Right ventricle myocardium inferior (tissue), 1 donor: Measurements from ENCODE around the gene NPR1. TPM values are rescaled to one million over a fixed set of nuclear protein-coding genes. Genes with fewer than 3 reads are reported as not detected.
A peak's percentile ranks its signal among the peaks of the same experiment; 100 is the strongest.
"Not testable (repeated sequence)": the region's sequence is repeated elsewhere in the genome, so short reads cannot be mapped to it uniquely, and the experiment has no call there.

Experiments
- ATAC-seq: fragments of 200-7000 bp; cut with Tn5 transposase; one replicate; pipeline ENCODE4 v1.9.1; 2020; ENCODE audit warnings: mild to moderate bottlenecking, moderate library complexity
- DNase-seq: peaks from one replicate; pipeline ENCODE4 v3.0.0; 2021; ENCODE audit errors: missing footprints
- intact Hi-C: fragments of 100-400 bp; cut with DNase I; formaldehyde crosslinking; loops from one replicate; pipeline ENCODE4 v1.11.0; 2022
- total RNA-seq: library from RNA; stranded (reverse); fragmentation: NEBNext Ultra II Directional; extraction: Animal tissue kit (Norgen Biotek cat#: 25700); gene quantifications from one replicate; pipeline ENCODE4 v1.2.1, GENCODE V29; 2021
- donor health status: DM: no; HTN: yes; CAD: no; lungs with severe emphysema.

NPR1 gene
- total RNA-seq, 1 donor from 2014 or later, result 14.6 TPM

GRCh38 chr1:153698020-153698922 is 19.8 kb downstream of the NPR1 start:
- DNase-seq (peak; percentile 85), ATAC-seq (peak; percentile 92)
- intact Hi-C loops, result loop anchor here (1.0 kb wide), 1 partner anchor 30 kb away; the partner anchor contains the start of gene INTS3

GRCh38 chr1:153698923-153699714 is 20.6 kb downstream of the NPR1 start:
- intact Hi-C loops, result loop anchor here (1.0 kb wide), 1 partner anchor 29 kb away; the partner anchor contains the start of gene INTS3
- no peak for DNase-seq
- ATAC-seq, result no peak

DNA sequence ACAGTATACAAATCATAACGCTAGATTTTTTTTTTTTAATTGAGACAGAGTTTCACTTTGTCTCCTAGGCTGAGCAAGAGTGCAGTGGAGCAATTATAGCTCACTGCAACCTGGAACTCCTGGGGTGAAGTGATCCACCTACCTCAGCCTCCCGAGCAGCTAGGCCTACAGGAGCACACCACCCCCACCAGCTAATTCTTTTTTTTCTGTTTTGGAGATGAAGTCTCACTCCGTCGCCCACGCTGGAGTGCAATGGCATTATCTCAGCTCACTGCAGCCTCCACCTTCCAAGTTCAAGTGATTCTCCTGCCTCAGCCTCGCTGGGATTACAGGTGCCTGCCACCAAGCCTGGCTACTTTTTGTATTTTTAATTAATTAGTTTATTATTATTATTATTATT is 21.3 kb downstream of the NPR1 start:
- intact Hi-C loops, result no loop called here
- ATAC-seq (no peak), DNase-seq (no peak)

- DNase-seq, result no peak
- ATAC-seq, result no peak
- intact Hi-C loops, result no loop called here
These were observed 27.0 kb downstream of the NPR1 start for GRCh38 chr1:153705484-153705883.

DNA sequence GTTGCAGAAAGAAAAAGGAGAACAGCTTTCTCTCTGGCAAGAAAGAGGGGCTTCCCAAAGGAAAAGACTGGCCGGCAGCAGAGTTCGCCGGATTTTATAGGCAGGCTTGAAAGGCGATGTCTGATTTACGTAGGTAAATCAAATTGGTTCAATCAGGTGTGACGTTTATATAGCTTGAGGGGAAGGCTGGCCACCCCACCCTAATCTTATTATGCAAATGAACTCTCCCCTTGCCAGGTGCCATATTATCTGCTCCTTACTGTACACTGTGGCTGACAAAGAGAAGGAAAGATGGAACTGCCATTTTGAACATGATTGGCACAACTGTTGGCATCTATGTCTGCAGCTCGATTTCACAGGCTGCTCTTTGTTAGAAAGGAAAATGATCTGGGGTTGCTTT is 32.5 kb downstream of the NPR1 start:
- ATAC-seq (no peak), DNase-seq (no peak)
- intact Hi-C loops, result no loop called here

DNA sequence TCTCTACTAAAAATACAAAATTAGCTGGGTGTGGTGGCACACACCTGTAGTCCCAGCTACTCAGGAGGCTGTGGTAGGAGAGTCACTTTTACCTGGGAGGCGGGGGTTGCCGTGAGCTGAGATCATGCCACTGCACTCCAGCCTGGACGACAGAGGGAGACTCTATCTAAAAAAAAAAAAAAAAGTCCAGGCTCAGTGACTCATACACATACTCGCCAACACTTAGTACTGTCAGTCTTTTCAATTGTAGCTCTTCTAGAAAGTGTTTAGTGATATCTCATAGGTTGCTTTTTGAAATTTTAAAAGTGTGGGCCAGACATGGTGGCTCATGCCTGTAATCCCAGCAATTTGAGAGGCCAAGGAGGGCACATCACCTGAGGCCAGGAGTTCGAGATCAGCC is 37.7 kb downstream of the NPR1 start:
- ATAC-seq, intact Hi-C loops, DNase-seq: not testable (repeated sequence)

DNA sequence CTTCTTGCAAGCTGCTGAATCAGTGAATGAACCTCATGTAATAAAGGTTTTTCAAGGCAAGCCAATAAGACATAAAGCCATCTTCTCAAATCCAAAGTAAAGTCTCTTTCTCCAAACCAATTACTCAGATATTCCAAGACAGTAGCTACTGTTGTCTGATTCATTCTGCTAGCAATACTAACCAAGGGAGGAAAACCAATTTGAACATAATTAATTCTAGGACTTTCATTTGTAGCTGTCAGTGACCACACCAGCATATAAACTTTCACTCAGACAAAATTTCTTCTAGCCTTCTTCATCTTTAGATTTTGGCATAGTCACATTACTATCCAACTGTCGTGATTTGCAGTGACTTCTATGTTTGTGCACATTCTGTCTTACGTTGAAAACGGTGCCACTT is 38.8 kb downstream of the NPR1 start:
- no peak for ATAC-seq
- intact Hi-C loops, result no loop called here
- no peak for DNase-seq

DNA sequence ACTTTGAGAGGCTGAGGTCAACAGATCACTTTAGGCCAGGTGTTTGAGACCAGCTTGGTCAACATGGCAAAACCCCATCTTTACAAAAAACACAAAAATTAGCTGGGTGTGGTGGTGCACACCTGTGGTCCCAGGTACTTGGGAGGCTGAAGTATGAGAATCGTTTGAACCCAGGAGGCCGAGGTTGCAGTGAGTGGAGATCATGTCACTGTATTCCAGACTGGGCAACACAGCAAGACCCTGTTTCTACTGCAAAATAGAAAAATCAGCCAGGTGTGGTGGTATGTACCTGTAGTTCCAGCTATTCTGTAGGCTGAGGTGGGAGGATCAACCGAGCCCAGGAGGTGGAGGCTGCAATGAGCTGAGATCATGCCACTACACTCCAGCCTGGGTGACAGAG is 45.2 kb downstream of the NPR1 start:
- intact Hi-C loops, result no loop called here
- no peak for ATAC-seq

DNA sequence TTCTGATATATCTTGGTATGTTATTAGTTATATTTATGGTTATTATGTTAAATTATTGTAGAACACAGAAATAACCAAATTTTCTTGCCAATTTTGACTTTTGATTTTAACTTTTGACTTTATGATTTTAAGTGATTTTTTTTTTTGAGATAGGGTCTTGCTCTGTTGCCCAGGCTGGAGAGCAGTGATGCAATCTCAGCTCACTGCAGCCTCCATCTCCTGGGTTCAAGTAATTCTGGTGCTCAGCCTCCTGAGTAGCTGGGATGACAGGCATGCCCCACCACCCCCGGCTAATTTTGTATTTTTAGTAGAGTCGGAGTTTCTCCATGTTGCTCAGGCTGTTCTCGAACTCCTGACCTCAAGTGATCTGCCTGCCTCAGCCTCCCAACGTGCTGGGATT is 46.1 kb downstream of the NPR1 start:
- intact Hi-C loops, ATAC-seq, DNase-seq: not testable (repeated sequence)

More for the DNA sequence above, 45.2 kb downstream of the NPR1 start:
- DNase-seq, result no peak

GRCh38 chr1:153727463-153728304 is 49.2 kb downstream of the NPR1 start, which contains the start of gene INTS3:
INTS3 (plus strand) TSS chr1:153728050; CDS start chr1:153728635, 585 bp downstream.
- intact Hi-C loops, result loop anchor here (1.0 to 2.0 kb wide), 2 partner anchors 29 to 47 kb away; partner anchors contain the start of gene SLC27A3
- ATAC-seq, result peak; percentile 99

GRCh38 chr1:153728305-153729066 is 50.0 kb downstream of the NPR1 start:
- DNase-seq, result peak; percentile 72
- peak; percentile 11 for ATAC-seq
- intact Hi-C loops, result loop anchor here (1.0 kb wide), 1 partner anchor 30 kb away; no protein-coding TSS in a partner anchor

More at GRCh38 chr1:153727463-153728304, 49.2 kb downstream of the NPR1 start, which contains the start of gene INTS3:
- peak; percentile 100 for DNase-seq

GRCh38 chr1:153730468-153730988 is 52.0 kb downstream of the NPR1 start:
- intact Hi-C loops, result no loop called here
- ATAC-seq, result no peak
- DNase-seq, result no peak

- DNase-seq (no peak), ATAC-seq (peak; percentile 49)
- intact Hi-C loops, result no loop called here
These were observed 55.5 kb downstream of the NPR1 start for GRCh38 chr1:153733970-153734369.

DNA sequence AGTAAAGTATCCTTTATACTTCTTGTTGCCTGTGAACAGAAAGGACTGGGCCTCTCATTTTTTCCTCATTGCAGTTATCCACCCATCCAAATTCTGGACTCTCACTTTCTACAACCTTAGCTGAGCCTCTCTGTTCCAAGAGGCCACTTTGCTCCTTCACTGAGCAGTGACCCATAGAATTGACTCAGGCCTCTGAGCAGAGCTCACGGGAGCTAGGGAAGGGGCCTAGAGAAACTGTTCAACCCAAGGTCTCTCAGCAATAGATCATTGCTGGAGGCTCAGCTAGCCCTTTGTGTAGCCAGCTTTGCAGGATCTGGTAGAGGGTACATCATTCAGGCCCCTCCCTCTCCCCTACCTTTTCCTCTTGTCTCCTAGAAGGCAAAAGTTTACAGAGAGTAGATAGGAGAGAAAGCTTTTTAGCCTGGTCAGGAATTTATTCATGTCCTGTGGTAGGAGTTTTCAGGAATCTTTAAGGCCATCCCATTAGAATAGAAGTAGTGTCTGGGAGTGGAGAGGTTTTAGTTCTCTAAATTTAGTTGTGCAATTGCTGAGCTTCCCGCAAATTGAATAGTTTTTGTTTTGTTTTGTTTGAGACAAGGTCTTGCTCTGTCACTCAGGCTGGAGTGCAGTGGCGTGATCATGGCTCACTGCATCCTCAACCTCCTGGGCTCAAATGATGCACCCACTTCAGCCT is 56.1 kb downstream of the NPR1 start:
- DNase-seq (no peak), ATAC-seq (peak; percentile 24)

DNA sequence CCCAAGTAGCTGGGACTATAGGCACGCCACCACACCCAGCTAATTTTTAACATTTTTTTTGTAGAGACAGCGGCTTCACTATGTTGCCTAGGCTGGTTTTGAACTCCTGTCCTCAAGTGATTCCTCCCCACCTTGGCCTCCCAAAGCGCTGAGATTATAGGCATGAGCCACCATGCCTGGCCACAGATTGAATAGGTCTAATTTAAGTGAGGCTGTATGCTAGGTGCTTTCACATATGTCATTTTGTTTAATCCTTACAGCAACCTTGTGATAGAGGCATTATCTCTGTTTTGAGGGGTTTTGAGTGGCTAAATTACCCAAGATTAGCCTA is 56.6 kb downstream of the NPR1 start:
- ATAC-seq (no peak), DNase-seq (no peak)
- intact Hi-C loops, result no loop called here

More for the DNA sequence above, 56.1 kb downstream of the NPR1 start:
- intact Hi-C loops, result no loop called here

- no peak for DNase-seq
- intact Hi-C loops, result no loop called here
- ATAC-seq, result no peak
These were observed 63.5 kb downstream of the NPR1 start for GRCh38 chr1:153741986-153742385.
